ENCODE results near the gene BICDL1.

BICDL1 gene

DNA sequence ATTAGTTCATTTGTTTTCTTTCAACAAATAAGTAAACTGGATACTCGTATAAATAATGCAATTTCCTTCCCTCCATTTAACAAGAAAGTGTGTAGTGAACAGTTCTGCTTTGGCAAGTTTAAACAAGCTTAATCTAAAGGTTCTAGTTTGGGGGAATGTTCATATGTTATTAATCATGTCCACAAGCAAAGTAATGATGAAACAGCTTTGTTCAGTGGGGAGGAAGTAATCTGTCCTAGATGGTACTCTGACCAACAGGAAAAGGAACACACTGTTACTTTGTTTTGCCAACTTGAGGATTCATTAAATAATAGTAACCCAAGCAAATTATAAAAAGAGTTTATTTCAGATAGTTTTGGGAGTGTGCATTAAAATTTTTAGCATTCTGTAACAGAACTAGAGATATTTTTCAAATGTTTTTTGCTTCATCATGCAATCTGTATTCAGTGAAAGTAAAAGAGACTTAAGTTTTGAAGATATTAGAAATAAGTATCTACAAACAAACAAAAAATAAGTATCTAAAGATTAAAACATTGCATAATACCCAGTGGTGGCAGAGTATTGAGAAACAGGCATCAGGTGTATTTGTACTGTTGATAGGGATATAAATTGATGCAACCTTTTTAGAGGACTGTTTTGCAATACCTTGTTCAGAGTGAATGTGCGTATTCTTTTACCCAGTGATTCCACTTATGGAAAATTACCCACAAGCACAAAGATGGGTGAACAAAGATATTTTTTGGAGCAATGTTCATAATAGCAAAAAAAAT, 66.4 kb downstream of the BICDL1 start:
- no peak for DNase-seq

DNA sequence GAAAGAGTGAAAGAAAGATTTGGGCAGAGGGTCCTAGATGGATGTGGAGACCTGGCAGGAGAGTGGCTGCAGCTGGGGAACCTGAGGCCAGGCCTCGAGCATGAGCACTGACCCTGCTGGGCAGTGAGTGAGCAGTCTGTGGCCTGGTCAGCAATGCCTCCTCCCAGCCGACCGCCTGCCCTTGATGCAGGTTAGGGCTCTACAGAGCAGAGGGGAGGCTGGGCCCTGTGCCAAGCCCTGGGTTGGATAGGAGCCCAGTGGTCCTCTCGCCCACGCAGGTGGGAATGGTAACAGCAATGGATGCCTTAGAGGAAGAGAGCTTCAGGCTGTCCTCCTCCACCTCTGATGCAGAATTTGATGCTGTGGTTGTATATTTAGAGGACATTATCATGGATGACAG, 67.7 kb downstream of the BICDL1 start:
- no peak for DNase-seq

DNA sequence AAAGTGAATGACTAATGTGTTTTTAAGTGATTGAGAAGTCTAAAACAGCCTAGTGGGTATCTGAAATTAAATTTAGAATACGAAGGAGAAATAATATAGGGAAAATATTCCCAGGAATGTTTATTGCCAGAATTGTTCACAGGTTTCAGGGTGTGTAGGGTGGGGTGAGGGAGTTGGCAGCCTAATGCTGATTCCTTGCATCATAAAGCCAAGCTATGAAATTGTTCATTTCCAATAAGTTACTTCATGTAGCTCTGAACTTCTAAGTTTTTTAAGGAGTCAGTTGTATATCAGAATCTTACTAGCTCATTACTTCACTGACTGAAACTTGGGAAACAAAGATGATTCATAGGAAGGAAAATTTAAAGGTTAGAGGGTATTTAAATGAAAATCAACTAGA, 71.2 kb downstream of the BICDL1 start:
- no peak for DNase-seq

DNA sequence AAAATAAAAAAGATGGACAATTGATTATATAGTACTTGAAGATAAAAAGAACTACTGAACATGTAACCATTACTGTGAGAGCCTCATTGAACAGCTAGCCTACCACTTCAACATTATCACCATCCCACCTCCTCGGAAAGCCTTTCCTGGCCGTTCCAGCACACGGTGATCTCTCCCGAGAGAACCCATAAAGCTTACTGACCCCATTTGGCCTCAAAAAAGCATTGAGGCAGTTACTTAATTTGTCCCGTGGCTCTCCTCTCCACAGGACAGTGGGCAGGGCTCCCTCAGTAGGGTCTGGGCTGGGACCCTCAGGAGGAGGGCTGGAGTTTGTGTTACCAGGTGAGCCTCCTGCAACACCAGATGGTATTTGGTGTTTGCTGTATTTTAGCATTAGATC, 71.7 kb downstream of the BICDL1 start:
- no peak for DNase-seq

DNA sequence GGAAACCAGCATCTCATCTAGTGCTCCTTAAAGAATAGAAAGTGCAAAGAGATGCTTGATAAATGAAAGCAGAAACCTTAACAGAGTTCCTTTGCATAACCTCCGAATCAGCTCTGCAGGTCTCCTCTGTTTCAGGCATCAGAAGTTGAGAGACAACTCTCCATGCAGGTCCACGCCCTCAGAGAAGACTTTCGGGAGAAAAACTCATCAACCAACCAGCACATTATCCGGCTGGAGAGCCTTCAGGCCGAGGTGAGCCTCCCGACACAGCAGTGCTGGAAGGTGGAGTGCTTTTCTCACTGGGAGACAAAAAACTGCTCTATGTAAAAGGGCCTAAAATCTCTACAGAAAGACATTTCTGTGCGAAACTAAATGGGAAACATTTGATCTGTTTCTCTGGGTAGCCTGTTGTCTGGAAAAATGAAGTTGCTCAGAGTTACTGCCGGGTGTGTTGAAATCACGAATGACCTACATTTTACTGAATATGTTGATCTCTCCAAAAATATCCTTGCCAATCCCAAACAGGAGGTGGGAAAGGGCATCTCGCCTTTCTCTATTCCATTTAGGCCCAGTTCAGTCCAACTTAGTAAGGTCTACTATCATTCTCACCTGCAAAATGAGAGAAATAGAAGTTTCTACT, 72.7 kb downstream of the BICDL1 start:
- DNase-seq = no peak

DNA sequence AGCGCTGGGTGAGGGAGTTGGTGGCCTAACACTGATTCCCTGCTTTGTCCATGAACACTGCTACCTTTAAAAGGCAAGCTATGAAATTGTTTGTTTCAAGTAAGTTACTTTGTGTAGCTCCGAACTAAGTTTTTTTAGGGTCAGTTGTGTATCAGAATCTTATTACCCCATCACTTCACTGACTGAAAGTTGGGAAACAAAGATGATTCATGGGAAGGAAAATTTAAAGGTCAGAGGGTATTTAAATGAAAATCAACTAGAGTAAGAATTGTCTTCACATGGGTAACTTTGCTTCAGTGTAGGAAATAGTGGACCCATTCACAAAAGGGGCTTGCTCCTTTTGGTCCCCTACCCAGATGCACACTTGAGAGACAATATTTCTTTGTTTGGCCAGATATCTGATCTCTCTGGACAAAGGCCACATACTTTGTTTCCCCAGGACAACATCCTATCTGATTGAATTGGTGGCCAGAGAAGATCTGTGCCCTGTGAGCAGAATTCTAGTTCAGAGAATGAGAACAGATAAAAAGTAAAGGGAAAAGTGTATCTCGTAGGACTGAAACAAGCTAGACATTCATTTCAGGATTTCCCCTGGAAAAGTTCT, 74.0 kb downstream of the BICDL1 start:
- DNase-seq = no peak

DNA sequence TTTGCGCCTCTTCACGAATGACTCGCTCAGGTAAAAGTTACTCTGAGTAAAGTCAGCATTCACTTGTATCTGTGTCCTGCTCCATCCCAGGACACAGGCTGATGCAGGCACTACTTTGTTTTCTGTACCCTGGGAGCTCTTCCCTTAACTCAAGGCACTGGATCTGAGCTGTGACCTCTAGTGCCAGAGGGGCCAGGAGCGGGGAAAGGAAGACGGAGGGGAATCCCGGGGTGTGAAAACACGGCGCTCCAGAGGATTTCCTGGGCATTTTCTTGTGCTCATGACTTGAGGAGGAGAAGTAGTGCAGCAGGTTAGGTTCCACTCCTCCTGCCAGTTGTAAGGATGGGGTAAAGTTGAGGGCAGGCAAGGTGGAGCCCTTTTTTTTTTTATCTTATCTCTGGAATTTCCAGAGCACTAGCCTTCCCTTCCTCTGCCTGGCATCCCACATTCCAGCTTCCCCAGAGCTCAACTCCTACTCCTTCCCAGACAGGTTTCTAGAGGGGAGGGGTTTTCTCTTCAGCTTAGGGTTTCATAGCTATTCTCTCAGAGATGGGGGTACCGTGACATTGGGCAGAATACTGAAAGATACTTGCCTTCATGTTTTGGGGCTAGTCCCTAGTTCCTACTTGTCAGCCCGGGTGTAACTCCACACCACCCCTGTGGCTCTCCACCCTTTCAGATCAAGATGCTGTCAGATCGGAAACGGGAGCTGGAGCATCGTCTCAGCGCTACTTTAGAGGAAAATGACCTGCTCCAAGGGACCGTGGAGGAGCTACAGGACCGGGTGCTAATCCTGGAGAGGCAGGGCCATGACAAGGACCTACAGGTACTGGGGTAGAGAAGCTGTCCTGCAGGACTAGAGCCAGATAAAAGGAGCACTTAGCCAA, 75.3 kb downstream of the BICDL1 start:
- no peak for DNase-seq

DNA sequence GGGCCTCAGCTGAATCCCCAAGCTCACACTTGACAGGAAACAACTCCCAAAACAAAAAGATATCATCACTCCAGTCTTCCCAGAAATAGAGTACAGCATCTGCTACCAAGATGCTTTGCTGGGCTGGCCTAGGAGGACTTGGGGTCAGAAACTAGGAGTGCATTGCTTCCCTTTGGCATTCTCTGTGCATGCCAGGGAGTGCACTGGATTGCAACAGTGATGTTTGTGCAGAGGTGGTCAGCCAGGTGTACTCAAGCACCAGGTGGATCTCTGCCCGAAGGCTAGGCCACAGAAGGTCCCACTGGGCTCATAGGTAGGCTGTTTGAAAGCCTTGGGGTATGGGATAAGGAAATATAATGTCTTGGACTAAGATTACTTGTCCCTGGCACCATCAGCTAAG, 76.4 kb downstream of the BICDL1 start:
- DNase-seq = no peak

DNA sequence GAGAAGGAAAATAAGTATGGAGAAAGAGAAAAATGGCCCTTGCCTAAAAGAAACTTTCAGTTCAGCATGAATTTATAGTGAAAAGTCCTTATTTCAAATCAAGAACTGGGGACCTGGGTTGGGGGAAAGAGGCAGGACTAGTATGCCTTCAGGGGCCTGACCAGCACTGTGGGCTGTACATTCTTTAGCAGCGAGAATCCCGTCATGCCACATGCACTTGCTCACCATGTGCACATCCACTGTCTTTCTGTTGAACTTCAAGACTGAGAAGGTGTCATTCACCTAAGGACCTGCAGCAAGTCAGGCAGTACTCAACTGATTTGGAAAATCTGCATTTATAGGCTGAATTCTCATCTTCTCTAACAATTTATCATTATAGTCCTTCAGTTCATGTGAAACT, 77.3 kb downstream of the BICDL1 start:
- DNase-seq = no peak

DNA sequence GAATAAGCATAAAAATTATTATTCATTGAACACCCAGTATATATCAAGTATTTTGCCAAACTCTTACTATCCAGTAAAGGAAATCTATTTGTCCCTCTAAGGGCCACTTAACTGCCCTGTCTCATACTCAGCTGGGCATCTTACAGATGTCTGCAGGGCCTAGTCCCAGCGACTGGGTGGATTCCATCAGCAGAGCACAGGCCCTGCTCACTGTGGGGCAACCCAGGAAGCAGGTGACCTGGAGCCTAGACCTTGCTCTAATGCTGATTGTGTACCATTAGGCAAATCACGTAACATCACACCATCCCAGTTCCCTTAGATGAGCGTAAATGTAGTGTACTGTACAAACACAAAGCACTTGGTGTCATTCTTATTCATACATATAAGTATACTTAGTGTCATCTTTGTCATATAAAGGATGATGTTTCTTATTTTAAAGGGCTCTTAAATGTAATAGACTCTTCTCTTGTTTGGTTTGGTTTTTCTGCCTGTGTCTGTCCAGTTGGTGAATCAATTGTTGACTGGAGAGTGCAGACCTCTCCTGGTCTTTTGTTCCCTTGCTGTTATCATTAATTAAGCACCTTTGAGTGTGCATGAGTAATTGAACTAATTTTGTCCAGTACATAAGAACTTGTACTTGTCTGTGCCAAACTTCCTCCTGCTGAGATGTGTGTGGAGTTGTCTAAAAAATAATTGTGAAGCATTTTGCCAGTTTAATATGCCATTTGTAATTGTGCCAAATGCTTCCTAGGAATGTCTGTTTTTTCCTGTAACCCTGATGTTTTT, 78.2 kb downstream of the BICDL1 start:
- DNase-seq = no peak

DNA sequence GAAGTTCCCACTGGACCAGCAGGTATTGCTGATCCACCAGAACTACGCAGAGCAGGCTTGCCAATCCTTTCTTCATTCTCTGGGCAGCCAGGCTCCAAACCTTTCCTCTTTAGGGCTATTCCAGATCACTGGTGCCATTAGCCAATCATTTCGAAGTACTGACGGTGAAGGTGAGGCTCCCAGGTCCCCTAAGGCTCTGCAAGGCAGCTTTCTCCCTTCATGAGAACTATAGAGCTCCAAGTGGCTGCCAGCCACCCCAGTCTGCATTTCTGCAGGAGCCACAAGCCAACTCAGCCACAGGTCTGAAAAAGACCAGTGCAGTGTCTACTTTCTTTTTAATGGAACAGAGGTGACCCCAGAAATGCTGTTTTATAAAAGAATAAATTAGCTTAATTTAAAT, 78.9 kb downstream of the BICDL1 start:
- no peak for DNase-seq

DNA sequence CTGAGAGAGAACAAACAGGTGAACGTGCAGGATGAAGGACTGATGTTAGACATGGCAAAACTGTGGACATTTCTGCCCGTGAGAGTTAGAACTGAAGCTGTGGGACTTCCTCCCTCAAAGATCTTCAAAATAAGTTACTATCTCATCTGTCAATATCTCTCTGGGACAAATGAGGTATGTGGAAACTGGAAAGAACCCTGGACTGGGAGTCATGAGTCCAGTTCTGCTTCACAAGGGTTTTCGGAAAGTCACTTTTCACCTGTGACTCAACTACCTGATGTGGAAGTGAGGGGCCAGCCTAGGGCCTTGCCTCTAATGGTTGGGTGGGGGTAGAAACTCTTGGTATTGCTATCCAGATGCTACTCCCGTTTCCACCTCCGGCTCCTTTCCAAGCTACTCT, 80.2 kb downstream of the BICDL1 start:
- DNase-seq = no peak

DNA sequence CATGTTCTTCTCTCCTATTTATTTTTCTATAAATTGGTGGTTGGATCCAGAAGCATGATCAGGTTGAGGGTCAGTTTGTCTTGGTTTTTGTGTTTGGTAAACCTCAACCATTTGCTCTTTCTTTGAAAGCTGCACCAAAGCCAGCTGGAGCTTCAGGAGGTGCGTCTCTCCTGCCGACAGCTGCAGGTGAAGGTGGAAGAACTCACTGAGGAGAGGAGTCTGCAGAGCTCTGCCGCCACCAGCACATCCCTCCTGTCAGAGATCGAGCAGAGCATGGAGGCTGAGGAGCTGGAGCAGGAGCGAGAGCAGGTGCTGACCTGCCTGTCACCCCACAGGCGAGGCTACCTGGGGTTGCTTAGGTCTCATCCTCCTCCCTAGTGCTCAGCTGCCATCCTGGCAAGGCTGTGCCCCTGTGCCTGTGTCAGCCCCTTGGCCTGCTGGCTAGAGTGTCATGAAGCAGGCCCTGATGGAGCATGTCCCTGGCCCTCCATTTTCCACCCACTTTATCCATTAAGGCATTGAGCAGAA, 82.5 kb downstream of the BICDL1 start:
- DNase-seq = no peak

DNA sequence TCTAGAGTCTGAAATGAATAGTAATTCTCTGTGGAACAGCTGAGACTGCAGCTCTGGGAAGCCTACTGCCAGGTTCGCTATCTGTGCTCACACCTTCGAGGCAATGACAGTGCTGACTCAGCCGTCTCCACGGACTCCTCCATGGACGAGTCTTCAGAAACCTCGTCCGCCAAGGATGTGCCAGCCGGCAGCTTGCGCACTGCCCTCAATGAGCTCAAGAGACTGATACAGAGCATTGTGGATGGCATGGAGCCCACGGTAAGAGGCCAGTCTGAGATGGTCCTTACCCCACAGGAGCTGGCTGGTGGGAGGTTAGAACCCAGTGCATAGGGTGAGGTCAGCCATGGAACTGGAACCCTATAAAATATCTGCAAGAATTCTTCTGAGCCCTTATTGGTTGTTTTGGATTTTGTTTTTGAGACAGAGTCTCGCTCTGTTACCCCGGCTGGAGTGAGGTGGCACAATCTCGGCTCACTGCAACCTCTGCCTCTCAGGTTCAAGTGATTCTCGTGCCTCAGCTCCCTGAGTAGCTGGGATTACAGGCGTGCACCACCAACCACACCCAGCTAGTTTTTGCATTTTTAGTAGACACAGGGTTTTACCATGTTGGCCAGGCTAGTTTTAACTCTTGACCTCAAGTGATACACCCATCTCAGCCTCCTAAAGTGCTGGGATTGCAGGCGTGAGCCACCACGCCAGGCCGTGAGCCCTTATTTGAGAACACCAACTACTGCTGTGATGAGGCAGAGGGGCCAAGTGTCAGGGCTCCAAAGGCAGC, 83.6 kb downstream of the BICDL1 start:
- no peak for DNase-seq

DNA sequence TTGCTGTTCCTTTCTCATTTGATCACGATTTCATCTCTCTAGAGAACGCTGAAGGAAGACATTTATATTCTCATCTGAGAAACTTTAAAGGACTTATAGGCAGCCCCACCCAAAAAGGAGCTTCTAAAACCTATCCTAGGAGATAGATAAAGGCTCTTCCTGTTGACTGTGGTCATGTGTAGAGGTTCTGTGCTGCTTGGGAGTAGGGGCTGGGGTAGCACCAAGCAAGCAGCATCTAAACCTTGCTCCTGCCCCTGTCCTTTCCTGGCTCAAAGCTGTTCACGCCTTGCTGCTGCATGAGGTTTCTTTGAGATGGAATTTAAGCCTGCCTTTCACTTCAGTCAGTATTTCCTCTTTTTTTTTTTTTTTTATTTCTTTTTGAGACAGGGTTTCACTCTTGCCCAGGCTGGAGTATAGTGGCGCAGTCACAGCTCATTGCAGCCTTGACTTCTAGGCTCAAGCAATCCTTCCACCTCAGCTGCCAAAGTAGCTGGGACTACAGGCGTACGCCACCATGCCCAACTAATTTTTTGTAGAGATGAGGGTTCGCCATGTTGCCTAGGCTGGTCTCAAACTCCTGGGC, 86.1 kb downstream of the BICDL1 start:
- no peak for DNase-seq

DNA sequence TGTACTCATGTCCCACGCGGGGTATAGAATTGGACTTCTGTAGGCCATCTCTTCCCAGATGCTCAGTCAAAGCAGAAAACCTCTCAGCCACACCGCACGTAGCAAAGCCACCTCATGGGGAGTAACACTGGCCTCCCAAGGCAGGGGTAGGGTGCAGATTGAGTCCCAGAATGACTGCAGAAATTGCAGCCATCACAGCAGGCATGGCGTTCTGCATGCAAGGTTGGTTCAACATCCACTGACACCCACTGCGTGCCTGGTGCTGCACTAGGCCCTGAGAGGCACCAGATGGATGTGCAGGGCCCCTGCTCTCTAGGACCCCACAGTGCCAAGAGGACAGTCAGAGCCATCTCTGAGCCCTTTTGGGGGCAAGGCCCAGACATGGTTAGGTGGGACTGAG, 87.6 kb downstream of the BICDL1 start:
- no peak for DNase-seq

DNA sequence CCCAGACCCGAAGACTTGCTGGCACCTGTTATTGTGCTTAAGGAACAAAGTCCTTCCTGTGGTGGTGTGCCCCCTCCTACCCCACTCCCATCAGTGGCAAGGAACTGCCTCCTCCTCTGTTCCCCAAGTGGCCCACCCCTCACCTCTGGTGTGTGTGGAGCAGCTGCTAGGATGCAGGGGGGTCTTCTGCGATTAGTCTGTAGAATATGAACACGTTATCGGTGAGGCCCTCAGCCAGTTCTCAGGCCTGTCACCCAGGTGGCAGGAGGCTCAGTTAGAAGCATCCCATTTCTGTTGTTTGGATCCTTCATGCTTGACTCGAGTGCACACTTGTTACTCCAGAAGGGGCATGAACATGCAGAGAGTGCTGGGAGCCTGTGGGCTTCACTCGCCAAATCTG, 88.2 kb downstream of the BICDL1 start:
- DNase-seq = no peak

DNA sequence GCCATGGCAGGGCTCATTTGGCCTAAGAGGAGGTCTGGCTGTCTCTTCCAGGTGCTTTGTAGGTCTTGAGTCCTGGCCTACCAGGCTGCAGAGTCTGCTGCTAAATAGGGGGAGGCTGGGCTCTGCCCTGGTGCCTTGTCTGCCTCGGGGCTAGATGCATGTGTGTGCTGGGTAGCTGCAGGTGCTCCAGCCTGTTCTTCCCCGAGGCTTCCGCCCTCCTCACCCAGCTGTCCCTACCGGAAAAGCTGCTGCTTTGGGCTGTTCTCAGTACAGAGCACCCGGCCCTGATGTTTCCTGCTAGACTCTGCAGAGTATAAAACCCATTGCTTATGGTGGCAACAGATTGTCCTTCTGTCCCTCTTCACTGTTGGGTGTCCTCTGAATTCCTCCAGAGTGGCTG, 89.8 kb downstream of the BICDL1 start:
- no peak for DNase-seq

DNA sequence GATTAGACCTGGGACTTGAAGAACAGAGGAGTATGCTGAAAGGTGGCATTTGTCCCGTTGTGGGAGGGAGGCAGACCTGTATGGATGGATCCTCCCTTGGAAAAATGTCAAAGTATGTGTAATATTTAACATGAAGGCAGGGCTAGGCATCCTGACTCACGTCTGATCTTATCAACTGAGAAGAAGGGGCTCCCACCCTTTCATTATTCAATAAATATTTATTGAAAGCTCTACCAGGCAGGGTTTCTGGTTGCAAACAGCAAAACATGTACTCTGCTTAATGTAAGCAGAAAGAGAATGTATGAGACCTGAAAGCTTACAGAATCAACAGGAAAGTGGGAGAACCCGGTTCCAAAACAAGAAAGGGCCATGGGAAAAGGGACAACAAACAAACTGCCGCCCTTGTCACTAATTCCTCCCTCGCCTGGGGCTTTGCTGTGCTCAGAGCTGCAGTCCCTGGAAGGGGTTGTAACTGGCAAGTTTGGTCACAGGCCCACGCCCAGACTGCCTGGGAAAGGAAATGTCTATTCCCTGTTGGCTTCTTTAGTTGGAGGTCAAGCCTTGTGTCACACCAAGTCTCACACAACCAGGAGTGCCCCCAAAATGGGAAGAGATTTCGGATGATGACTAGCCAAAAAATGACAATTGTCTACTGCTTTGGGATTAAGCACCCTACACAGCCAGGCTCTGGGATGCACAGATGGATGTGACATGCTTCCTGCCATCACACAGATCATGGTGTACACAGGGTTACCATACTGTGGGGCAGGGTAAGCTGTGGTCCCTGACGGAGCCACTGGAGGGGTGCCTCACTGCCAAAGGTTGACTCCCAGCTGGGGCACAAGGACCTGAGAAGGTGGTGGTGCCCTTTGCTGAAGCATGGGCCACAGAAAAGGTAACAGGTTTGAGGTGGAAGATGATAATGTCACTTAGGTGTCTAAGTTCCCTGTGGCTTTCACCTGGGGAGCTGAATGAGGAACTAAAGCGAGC, 90.7 kb downstream of the BICDL1 start:
- DNase-seq = no peak

DNA sequence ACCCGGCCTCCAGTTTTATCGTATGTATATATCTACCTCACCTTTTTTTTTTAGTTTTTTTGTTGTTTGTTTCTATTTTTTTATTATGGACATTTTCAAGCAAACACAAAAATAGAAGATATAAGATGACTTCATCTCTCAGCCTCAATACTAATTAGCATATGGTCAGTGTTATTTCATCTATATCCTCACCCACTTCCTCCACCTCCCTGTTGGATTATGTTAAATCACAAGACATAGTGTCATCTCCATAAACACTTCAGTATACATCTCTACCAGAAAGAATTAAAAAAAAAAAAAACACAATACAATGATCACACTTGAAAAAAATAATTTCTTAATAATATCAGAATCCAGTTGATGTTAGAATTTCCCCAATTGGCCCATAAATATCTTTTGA, 92.6 kb downstream of the BICDL1 start:
- DNase-seq = no peak
